Kidney glomerular epithelial cell (primary cell): ENCODE results near the gene TNPO3.
"Not testable (repeated sequence)": the region's sequence is repeated elsewhere in the genome, so short reads cannot be mapped to it uniquely, and the experiment has no call there.

Experiments
- DNase-seq: peaks from one replicate; lab custom pipeline; 2025; lab: John Stamatoyannopoulos, UW

Gene TNPO3

GRCh38 chr7:129069021-129069420, 14.1 kb upstream of the TNPO3 start:
- DNase-seq = no peak

DNA sequence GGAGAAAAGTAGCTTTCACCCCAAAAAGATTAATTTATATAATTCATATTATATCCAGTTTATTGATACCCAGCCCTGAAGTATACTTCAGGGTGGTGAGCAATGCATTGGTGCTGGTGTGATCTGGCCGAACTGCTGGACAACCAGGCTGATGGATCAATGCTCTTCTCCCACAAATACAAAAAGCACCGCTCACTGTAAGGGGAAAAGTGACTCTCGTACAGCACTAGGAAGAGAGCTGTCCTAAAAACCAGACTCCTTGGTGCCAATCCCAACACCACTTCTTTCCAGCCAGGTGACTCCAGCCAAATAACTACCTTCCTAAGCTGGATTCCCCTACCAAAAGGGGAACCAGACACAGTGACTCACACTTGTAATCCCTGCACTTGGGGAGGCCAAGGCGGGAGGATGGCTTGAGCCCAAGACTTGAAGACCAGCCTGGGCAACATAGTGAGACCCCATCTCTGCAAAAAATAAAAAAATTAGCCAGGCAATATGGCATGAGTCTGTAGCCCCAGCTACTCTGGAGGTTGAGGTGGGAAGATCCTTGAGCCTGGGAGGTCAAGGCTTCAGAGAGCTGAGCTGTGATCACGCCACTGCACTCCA, 13.1 kb upstream of the TNPO3 start:
- no peak for DNase-seq

DNA sequence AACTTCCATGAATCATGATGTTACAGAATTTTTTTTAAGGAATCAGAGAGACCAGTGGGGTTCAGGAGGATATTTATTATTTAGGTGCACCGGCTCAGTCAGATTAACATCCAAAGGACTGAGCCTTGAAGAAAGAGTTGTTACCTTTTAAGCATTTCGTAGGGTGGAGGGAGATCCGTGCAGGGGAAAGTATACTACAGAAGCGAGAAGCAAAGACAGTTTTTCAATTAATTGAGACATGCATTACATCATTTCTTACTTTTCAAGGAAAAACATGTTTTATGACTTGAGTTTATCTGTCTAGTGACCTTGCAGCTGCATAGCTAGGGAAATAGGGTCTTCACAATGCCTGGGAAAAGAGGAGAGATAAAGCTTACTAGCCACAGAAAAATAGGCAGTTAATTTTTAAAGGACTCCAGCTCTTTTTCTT, 12.2 kb upstream of the TNPO3 start:
- not testable (repeated sequence) for DNase-seq

DNA sequence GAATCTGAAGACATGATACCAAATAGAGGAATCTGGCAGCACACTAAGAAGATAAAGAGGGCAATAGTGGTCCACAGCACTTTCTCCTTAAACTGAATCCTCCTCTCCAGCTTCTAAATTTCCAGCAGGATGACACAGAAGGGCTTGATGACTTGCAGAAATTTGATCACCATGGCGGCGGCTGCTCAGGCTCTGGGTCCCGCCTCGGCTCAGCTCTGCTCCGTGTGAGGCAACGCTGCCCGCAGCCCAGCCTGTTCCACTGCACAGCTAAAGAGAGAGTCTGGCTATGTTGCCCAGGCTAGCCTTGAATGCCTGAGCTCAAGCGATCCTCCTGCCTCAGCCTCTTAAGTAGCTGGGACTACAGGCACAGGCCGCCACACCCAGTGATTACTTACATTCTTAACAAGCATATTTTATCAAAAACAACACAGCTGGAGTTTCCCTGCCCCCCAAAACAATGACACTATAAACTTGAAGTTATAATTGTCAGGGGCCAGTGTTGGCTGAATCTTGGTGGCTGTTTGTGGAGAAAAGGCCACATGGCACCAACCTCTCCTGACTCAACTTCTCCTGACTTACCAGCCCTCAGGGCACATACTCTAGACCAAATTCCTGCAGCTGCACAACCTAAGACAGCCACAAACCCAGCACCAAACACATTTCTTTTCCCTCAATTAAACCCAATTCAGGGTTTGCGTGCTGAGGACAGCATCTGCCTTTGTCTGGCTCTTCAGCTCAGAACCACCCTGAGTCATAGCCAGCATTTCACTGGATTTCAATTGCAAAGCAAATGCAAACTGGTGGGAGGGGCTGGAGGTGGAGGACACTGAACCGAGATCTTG, 11.6 kb upstream of the TNPO3 start:
- peak; percentile 58 for DNase-seq

GRCh38 chr7:129055861-129056464, 1.1 kb upstream of the TNPO3 start:
- no peak for DNase-seq

DNA sequence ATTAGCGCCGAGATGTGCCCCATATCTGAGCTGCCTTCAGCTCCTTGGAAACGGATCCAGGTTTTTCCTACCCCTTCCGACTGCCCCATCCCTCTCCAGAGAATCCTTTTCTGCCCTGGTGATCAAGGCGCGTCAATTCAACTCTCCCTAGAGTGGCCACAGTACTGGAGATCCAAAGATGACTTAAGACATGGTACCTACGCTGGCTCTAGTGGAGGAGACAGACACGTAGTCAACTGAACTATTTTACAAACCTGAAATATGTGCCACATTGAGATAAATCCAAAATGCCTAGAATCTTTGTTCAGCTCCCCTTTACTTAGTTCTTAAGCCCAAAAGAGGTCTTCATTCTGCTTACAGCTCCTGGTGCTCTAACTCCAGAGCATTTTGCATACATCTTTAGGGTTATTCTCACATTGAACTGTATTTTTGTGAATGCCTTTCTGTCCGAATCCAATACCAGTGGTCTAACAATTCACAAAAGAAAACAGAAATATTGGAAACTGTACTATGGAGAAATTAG, 444 bp upstream of the TNPO3 start:
- DNase-seq = no peak

DNA sequence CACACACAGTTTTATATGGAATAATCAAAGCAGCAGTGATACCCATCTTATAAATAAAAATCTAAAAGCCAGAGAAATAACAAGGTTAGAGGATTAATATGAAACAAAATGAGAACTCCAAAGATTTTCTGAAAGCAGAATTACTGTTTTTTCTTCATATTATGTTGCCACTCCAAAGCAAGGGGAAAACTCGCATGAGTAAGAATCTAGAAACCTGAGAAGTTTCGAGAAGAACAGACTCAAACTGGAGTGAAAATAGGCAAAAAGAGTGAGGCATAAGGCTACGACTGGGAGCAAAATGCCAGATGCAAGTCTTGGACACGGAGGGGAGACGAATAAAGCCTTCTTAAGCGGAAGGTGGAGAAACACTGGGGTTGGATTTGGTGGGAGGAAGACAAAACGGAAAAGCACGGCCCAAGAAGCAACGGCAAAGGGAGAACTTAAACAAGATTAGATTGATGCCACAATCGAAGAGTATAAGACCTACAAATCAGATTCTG, 923 bp downstream of the TNPO3 start:
- DNase-seq = peak; percentile 64

- peak; percentile 27 for DNase-seq
These were observed 2.5 kb downstream of the TNPO3 start for GRCh38 chr7:129052441-129052840.

DNA sequence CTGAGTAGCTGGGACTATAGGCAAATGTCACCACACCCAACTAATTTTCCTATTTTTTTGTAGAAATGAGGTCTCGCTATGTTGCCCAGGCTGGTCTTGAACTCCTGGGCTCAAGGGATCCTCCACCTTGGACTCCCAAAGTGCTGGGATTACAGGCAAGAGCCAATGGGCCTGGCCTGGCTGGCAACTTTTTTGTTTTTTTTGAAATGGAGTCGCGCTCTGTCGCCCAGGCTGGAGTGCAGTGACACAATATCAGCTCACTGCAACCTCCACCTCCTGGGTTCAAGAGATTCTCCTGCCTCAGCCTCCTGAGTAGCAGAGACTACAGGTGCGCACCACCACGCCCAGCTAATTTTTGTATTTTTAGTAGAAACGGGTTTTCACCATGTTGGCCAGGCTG, 3.5 kb downstream of the TNPO3 start:
- DNase-seq = not testable (repeated sequence)

DNA sequence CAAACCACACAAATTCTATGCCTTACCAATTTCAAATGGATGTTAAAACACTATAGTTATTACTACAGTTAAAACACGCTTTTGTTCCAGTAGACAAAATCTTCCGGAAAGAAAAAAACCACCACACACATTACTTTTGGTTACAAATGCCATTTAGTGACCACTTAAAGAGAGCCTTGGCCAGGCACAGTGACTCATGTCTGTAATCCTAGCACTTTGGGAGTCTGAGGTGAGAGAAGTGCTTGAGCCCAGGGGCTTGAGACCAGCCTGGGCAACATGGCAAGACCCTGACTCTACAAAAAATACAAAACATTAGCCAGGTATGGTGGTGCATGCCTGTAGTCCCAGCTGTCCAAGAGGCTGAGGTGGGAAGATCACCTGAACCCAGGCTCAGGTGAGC, 7.2 kb downstream of the TNPO3 start:
- DNase-seq = no peak

DNA sequence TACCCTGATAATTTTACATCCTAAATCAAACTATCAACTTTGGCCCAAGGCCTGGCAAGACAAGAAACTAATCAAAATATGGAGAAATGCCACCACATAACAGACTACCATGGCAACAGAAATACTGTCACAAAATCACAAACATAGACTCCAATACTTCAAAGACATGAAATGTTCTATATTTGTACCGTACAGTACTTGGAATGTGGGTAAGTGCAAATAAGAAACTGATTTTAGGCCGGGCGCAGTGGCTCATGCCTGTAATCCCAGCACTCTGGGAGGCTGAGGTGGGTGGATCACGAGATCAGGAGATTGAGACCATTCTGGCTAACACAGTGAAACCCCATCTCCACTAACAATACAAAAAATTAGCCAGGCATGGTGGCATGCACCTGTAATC, 9.2 kb downstream of the TNPO3 start:
- no peak for DNase-seq

DNA sequence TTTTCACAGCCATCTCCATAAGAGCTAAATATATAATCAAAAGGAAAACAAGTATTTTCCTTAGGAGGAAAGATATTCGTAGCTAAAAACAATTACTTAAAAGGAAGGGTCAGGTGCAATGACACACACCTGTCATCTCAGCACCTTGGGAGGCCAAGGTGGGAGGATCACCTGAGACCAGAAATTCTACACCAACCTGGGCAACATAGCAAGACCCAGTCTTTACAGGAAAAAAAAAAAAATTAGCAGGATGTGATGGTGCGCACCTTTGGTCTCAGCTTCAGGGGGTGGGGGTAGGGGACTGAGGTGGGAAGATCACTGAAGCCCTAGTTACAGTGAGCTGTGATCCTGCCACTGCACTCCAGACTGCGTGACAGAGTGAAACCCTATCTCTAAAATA, 11.9 kb downstream of the TNPO3 start:
- DNase-seq = no peak

DNA sequence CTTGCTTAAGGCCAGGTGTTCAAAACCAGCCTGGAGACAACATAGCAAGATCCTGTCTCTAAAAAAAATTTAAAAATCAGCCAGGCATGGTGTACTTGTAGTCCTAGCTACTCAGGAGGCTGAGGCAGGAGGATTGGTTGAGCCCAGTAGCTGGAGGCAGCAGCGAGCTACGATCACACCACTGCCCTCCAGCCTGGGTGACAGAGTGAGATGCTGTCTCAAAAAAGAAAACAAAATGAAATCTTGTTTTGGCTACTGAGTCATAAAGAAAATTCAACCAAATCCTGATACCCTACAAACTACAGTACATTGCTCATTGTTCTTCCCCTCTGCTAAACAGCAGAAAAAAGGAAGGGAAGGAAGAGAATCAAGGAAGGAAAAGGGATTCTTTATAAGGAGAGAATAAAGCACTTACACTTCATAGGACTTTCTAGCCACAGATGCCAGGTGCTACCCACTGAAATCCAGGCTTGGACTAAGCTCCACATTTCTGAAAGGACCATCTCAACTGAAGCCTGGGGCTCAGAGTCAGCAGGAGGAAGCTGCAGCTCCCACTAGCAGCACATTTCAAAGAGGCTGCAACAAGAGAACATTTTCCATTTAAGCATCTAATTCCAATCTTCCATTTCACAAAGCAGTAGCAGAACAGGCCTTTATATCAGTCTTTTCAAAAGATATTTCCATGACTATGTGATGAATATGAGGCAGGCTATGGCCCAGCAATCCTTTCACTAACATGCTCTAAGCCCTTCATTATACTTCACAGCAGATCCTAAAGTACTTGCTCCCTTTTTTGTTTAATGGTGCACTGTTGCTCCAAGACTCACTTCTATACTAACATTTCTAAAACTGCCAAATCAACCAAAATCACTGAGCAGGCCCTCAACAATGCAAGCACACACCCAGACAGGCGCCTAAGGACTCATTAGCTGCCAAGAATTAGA, 13.5 kb downstream of the TNPO3 start:
- DNase-seq = no peak

- DNase-seq = not testable (repeated sequence)
These were observed 16.4 kb downstream of the TNPO3 start for GRCh38 chr7:129038468-129038867.

GRCh38 chr7:129037585-129037984, 17.3 kb downstream of the TNPO3 start:
- DNase-seq = no peak

DNA sequence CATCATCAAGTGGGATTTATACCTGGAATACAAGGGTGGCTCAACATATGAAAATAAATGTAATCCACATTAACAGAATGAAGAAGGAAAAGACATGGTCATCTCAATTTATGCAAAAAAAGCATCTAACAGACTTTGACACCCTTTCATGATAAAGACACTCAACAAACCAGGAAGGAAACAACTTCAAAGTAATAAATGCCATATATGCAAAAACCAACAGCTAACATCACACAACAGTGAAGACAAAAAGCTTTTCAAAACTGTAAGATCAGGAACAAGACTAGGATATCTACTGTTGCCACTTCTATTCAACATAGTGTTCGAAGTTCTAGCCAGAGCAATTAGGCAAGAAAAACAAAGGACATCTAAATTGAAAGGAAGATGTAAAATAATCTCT, 22.9 kb downstream of the TNPO3 start:
- DNase-seq = no peak

DNA sequence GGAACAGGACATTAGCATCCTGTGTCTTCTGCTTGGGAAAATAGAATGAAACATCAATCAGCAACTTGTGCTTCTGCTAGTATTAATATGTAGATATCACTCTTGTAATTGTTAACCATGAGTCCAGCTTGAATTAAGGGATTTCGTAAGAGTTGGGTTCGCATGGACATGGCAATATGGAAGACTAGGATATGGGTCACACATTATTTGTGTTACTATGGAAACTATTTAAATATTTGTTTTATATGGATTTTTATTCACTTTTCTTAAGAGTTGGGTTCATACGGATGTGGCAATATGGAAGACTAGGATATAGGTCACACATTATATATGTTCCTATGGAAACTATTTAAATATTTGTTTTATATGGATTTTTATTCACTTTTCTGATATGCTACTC, 24.5 kb downstream of the TNPO3 start:
- DNase-seq = no peak

DNA sequence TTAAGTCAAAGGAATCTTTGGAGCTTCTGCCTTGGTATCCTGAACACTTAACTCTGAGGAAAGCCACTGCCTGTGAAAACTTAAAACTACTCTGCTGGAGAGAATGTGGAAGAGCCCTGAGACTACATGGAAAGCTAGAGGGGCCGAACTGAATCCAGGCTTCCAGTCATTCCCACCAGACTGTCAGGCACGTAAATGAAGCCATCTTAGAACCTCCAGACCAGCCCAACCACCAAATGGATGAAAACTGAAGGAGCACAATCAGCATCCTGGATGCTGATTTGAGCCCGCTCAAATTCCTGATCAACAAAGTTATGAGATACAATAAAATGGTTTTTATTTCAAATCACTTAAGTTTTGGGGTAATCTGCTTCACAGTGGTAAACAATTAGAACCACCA, 30.8 kb downstream of the TNPO3 start:
- no peak for DNase-seq

DNA sequence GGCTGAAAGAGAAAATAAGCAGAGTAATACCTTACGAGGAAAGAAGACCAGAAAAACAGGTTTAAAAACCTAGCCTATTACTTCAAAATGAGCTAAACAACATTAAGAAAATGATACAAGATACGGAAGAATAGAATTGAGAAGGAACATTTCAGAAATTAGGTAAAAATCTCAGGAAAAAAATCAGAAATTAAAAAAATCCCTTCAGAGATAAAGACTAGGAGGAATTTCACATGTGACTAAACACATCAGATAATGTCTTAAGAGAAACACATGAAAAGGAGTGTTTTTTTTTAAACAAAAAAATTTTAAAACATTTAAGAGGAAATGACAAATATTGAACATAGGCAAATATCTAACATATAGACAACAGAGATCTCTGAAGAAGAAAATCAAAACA, 33.3 kb downstream of the TNPO3 start:
- no peak for DNase-seq

GRCh38 chr7:129017933-129018538, 36.9 kb downstream of the TNPO3 start:
- DNase-seq = no peak

DNA sequence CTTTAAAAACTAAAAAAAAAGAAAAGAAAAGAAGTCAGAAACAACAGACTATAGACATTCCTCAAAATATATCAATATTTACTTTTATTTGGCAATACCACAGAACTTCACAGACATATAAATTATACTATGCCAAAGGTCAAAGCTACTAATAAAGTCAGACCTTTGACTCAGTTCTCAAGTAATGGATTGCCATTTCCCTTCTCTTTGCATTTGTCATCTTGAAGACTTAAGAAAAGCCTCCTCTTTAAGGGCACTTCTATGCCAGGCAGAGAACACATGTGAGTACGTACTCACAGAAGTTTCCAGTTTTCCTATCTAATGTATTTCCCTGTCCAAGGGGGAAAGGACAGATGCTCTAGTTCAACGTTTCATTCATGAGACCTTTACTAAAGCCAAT, 37.6 kb downstream of the TNPO3 start:
- no peak for DNase-seq
